HG03571 (cell line): Measurements from ENCODE around the gene ZC3HAV1L.
A peak's percentile ranks its signal among the peaks of the same experiment; 100 is the strongest.
"Not testable (repeated sequence)": the region's sequence is repeated elsewhere in the genome, so short reads cannot be mapped to it uniquely, and the experiment has no call there.

Experiments
- ATAC-seq: cut with Tn5 transposase; IDR thresholded peaks from one replicate; pipeline ENCODE4 v1.9.1; 2021; ENCODE audit not compliant: unreplicated experiment

Gene ZC3HAV1L

GRCh38 chr7:139054101-139054500 lies 18.3 kb upstream of the ZC3HAV1L start:
- no peak for ATAC-seq

DNA sequence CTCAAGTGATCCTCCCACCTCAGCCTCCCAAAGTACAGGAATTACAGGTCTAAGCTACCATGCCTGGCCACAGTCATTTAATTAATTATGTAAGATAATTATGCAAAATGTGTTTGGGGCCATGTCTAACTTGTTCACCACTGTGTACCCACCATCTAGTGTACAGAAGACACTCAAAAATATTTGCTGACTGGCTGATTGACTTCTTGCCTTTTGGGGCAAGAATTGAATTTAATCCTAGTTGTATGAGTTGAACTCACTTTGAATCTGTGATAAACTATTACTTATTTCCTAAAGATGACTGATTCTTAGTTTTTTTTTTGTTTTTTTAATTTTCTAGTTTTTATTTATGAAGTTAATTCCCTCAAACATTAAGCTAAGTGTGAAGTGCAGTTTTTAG lies 15.8 kb upstream of the ZC3HAV1L start:
- no peak for ATAC-seq

DNA sequence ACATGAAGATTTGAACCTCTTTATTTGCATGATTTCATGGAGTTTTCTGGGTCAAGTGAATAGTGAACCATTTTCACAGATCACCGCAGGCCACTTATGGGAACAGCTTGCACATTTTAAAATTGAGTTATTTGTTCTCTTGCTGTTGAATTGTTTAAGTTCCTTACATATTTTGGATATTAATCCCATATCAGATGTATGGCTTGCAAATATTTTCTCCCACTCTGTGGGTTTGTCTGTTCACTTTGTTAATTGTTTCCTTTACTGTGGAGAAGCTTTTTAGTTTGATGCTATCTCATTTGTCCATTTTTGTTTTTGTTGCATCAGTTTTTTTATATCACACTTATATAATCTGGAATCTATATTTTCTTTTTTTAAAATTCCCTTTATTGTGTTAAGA lies 14.1 kb upstream of the ZC3HAV1L start:
- no peak for ATAC-seq

- ATAC-seq: no peak
These were observed 13.3 kb upstream of the ZC3HAV1L start for GRCh38 chr7:139049111-139049510.

DNA sequence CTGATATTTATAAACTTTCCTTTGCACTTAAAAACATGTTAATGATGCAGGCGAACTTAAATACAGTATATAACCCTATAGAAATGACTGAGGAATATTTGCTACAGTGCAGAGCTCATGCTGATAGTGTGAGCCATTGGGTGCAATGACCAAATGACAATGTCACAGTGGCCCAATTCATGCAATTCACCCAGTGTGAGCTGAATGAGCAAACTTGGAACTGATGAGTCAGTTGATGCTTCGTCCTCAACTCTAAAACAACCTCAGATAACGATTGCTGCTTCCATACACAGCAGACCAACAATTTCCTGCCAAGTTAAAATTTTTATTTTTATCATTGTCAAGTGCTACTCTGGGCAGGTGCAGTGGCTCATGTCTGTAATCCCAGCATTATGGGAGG lies 12.1 kb upstream of the ZC3HAV1L start:
- no peak for ATAC-seq

GRCh38 chr7:139046143-139046542 lies 10.3 kb upstream of the ZC3HAV1L start:
- ATAC-seq: no peak

GRCh38 chr7:139044813-139045794 lies 9.3 kb upstream of the ZC3HAV1L start:
- ATAC-seq: no peak

GRCh38 chr7:139043823-139044812 lies 8.3 kb upstream of the ZC3HAV1L start:
- no peak for ATAC-seq

DNA sequence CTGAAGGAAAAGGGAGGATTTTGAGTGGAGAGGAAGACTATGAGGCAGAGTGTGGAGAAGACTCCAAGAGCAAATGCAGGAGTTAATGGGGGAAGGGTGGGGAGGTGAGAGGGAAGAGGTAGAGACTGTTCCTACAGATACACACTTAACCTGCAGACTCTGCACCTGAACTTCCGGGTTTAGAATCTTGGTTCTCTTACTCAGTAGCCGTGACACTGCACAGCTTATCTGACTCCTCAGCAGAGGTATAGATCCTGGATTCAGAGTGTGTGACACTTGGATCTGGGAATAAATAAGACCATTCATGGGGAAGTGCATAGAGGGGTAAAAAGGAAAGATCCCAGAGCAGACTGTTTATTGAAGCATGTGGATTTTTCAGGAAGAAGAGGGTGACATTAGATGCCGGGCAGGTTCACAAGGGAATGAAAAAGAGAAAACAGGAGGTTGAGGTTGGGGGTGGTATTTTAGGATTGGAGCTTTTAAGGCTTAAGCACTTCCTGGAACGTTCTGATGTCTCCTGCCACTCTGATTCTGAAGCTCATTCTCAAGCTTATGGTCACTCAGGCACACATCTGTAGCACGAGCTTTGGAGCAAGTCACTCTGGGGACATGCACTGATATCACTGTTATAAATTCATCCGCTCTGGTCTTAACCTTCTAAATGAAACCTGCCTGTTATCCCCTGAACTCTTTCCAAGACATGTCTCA lies 5.7 kb upstream of the ZC3HAV1L start:
- ATAC-seq: no peak

GRCh38 chr7:139038691-139039090 lies 2.8 kb upstream of the ZC3HAV1L start:
- no peak for ATAC-seq

GRCh38 chr7:139036901-139037300 lies 1.1 kb upstream of the ZC3HAV1L start:
- ATAC-seq: no peak

- ATAC-seq: peak; percentile 35
These were observed 822 bp downstream of the ZC3HAV1L start for GRCh38 chr7:139034855-139035585.

- ATAC-seq: no peak
These were observed 1.5 kb downstream of the ZC3HAV1L start for GRCh38 chr7:139034336-139034735.

GRCh38 chr7:139033346-139034114 lies 2.3 kb downstream of the ZC3HAV1L start:
- no peak for ATAC-seq

DNA sequence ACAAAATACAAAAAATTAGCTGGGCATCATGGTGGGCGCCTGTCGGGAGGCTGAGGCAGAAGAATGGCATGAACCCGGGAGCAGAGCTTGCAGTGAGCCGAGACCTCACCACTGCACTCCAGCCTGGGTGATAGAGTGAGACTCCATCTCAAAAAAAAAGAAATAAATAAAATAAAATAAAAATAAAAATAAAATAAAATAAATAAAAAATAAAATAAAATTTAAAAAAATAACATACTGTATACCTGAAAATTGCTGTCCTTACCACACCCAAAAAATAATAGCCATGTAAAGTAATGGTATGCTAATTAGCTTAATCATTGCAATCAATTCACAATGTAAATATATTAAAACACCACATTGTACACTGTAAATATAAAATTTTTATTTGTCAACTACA lies 3.4 kb downstream of the ZC3HAV1L start:
- no peak for ATAC-seq

DNA sequence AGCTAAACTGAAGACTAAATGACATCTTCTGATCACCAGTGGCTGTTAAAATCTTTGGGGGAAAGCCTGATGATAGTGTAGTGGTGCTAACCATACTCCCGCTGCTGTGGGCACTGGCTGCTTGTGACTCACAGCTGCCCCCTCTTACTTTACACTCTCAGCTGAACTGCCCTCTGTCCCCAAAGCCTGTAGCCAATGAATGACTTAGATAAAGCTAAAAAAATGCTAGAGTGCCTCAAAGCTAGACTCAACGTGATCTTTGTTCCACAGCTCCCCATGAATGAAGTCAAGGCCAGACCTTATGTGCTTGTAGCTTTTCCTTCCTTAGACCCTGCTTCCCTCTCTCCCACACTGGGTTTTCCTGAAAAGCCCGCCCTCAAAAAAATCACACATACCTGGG lies 6.5 kb downstream of the ZC3HAV1L start:
- ATAC-seq: no peak

DNA sequence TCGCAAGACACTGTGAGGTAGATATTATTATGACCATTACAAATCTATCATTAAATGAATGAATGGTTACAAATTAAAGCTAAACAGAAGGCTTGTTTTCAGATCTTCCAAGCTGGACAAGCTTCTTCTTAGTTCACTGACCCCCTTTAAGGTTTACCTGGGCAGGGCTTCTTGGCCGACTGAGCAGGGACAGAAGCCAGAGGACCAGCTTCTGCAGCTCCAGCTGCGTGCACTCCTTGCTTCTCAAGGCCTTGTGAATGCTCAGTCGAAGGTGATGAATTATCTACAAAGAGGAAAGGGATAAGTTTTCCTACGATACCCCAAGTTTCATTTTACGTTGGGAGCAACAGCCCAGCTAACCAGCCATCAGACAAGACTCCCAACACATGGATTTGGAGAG lies 9.3 kb downstream of the ZC3HAV1L start:
- no peak for ATAC-seq

GRCh38 chr7:139025861-139026260 lies 10.0 kb downstream of the ZC3HAV1L start:
- ATAC-seq: not testable (repeated sequence)

DNA sequence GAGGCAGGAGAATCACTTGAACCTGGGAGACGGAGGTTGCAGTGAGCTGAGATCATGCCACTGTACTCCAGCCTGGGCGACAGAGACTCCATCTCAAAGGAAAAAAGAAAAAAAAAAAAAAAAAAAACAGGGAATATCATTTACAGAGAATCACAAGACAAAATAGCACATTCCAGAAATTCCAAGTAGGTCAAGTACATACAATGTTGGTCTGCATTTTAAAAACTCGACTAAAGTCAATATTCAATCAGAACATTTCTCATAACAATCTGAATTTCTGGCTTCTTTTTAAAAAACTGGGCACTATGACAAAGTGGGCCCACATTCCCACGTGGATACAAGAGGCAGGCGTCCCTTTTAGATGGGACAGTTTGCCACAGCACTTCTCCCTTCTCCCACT lies 12.8 kb downstream of the ZC3HAV1L start:
- ATAC-seq: no peak
